ENCODE measurements around the gene TOX2.

The TOX2 gene

GRCh38 chr20:43974695-43975094 lies 60.0 kb downstream of the TOX2 start:
- Histone ChIP-seq H3K9me3 (ENCODE audit: control insufficient read depth, low read length) (no peaks in the 10 kb centered on the region), H3K4me1 (ENCODE audit: control insufficient read depth, insufficient read depth, low read length, poor library complexity, severe bottlenecking) (no peaks in the 10 kb centered on the region), H3K36me3 (ENCODE audit: control insufficient read depth, insufficient read depth, low read length) (no peaks in the 10 kb centered on the region), H3K4me3 (ENCODE audit: insufficient read depth, low read depth, low read length, poor library complexity, severe bottlenecking) (no peak overlapping the region), H3K27me3 (replicated peaks; ENCODE audit: control insufficient read depth, insufficient read depth, low read length, poor library complexity, severe bottlenecking) (no peaks in the 10 kb centered on the region), H3K27ac (ENCODE audit: insufficient read depth, low read length, poor library complexity, severe bottlenecking) (no peak overlapping the region)
- no peak for DNase-seq

GRCh38 chr20:43975096-43975768 lies 60.6 kb downstream of the TOX2 start:
- no peak overlapping the region for H3K4me3 ChIP-seq (ENCODE audit: insufficient read depth, low read depth, low read length, poor library complexity, severe bottlenecking)
- H3K9me3 ChIP-seq (ENCODE audit: control insufficient read depth, low read length), result no peaks in the 10 kb centered on the region
- no peaks in the 10 kb centered on the region for H3K27me3 ChIP-seq (replicated peaks; ENCODE audit: control insufficient read depth, insufficient read depth, low read length, poor library complexity, severe bottlenecking)
- no peaks in the 10 kb centered on the region for H3K4me1 ChIP-seq (ENCODE audit: control insufficient read depth, insufficient read depth, low read length, poor library complexity, severe bottlenecking)
- no peaks in the 10 kb centered on the region for H3K36me3 ChIP-seq (ENCODE audit: control insufficient read depth, insufficient read depth, low read length)
- H3K27ac ChIP-seq (ENCODE audit: insufficient read depth, low read length, poor library complexity, severe bottlenecking), result no peak overlapping the region
- no peak for DNase-seq

DNA sequence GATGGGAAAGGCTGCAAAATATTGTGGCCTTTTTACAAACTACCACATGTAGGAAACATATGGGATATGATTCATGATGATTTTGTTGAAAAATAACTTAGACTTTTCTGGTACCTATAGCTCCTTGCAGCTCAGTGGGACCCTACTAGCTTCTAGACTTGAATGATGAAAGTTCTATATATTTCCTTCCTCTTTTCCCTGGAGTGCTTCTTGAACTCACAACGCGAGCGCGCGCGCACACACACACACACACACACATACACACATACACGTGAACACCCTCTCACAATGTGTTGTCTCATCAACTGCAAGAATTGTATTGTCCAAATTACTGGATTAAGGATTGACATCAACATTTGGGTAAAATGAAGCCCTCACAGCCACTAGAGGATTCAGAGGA lies 61.9 kb downstream of the TOX2 start:
- no peaks in the 10 kb centered on the region for H3K36me3 ChIP-seq (ENCODE audit: control insufficient read depth, insufficient read depth, low read length)

DNA sequence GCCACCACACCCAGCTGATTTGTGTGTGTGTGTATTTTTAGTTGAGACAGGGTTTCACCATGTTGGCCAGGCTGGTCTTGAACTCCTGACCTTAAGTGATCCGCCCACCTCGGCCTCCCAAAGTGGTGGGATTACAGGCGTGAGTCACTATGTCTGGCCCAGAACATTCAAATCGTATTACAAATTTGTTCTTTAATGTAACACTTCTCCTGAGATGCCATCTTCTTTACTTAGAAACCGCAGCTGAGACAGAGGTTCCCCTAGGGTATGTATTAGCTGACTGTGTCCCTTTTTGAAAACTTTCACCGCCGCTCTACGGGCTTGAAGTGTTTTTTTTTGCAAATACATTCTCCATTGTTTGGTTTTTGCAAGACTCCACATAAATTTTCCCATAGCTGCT lies 62.6 kb downstream of the TOX2 start:
- Histone ChIP-seq H3K4me3 (ENCODE audit: insufficient read depth, low read depth, low read length, poor library complexity, severe bottlenecking) (no peak overlapping the region), H3K27ac (ENCODE audit: insufficient read depth, low read length, poor library complexity, severe bottlenecking) (no peak overlapping the region), H3K36me3 (ENCODE audit: control insufficient read depth, insufficient read depth, low read length) (no peaks in the 10 kb centered on the region), H3K9me3 (ENCODE audit: control insufficient read depth, low read length) (no peaks in the 10 kb centered on the region), H3K4me1 (ENCODE audit: control insufficient read depth, insufficient read depth, low read length, poor library complexity, severe bottlenecking) (no peaks in the 10 kb centered on the region), H3K27me3 (replicated peaks; ENCODE audit: control insufficient read depth, insufficient read depth, low read length, poor library complexity, severe bottlenecking) (no peaks in the 10 kb centered on the region)
- DNase-seq, result no peak

More for the DNA sequence above, 61.9 kb downstream of the TOX2 start:
- H3K4me1 ChIP-seq (ENCODE audit: control insufficient read depth, insufficient read depth, low read length, poor library complexity, severe bottlenecking), result no peaks in the 10 kb centered on the region
- no peaks in the 10 kb centered on the region for H3K27me3 ChIP-seq (replicated peaks; ENCODE audit: control insufficient read depth, insufficient read depth, low read length, poor library complexity, severe bottlenecking)
- H3K27ac ChIP-seq (ENCODE audit: insufficient read depth, low read length, poor library complexity, severe bottlenecking), result no peak overlapping the region
- no peak for DNase-seq
- H3K9me3 ChIP-seq (ENCODE audit: control insufficient read depth, low read length), result no peaks in the 10 kb centered on the region
- no peak overlapping the region for H3K4me3 ChIP-seq (ENCODE audit: insufficient read depth, low read depth, low read length, poor library complexity, severe bottlenecking)

DNA sequence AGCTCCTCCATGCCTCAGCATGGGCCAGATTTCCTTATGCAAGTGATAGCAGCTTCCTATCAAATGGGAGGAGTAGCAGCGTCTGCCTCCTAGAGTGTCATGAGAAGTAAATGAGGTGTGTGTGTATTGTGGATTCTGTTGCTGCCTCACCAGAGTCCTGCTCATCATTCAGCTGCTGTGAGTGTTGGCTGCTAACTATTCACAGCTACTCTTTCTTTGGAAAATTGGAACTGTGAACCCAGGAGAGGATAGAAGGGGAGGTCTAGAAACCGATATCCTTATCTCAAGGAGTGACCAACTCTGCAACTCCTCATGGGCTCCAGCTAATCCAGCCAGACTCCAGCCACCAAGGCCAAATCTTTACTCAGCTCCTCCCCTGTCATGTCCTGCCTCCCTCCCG lies 63.3 kb downstream of the TOX2 start:
- Histone ChIP-seq H3K36me3 (ENCODE audit: control insufficient read depth, insufficient read depth, low read length) (no peaks in the 10 kb centered on the region), H3K4me1 (ENCODE audit: control insufficient read depth, insufficient read depth, low read length, poor library complexity, severe bottlenecking) (no peaks in the 10 kb centered on the region), H3K9me3 (ENCODE audit: control insufficient read depth, low read length) (no peaks in the 10 kb centered on the region), H3K4me3 (ENCODE audit: insufficient read depth, low read depth, low read length, poor library complexity, severe bottlenecking) (no peak overlapping the region), H3K27me3 (replicated peaks; ENCODE audit: control insufficient read depth, insufficient read depth, low read length, poor library complexity, severe bottlenecking) (no peaks in the 10 kb centered on the region), H3K27ac (ENCODE audit: insufficient read depth, low read length, poor library complexity, severe bottlenecking) (no peak overlapping the region)
- DNase-seq, result no peak

DNA sequence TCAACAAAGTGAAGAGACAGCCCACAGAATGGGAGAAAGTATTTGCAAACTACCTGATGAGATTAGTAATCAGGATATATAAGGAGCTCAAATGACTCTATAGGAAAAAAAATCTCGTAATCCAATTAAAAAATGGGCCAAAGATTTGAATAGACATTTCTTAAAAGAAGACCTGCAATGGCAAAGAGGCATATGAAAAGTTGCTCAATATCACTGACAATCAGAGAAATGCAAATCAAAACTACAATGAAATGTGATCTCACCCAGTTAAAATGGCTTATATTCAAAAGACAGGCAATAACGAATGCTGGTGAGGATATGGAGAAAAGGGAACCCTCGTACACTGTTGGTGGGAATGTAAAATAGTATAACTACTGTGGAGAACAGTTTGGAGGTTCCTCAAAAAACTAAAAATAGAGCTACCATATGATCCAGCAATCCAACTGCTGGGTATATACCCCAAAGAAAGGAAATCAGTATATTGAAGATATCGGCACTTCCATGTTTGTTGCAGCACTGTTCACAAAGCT lies 65.0 kb downstream of the TOX2 start:
- H3K27ac ChIP-seq (ENCODE audit: insufficient read depth, low read length, poor library complexity, severe bottlenecking), result no peak overlapping the region
- no peaks in the 10 kb centered on the region for H3K4me1 ChIP-seq (ENCODE audit: control insufficient read depth, insufficient read depth, low read length, poor library complexity, severe bottlenecking)
- no peak for DNase-seq
- H3K36me3 ChIP-seq (ENCODE audit: control insufficient read depth, insufficient read depth, low read length), result no peaks in the 10 kb centered on the region
- no peaks in the 10 kb centered on the region for H3K27me3 ChIP-seq (replicated peaks; ENCODE audit: control insufficient read depth, insufficient read depth, low read length, poor library complexity, severe bottlenecking)
- H3K9me3 ChIP-seq (ENCODE audit: control insufficient read depth, low read length), result no peaks in the 10 kb centered on the region
- no peak overlapping the region for H3K4me3 ChIP-seq (ENCODE audit: insufficient read depth, low read depth, low read length, poor library complexity, severe bottlenecking)

DNA sequence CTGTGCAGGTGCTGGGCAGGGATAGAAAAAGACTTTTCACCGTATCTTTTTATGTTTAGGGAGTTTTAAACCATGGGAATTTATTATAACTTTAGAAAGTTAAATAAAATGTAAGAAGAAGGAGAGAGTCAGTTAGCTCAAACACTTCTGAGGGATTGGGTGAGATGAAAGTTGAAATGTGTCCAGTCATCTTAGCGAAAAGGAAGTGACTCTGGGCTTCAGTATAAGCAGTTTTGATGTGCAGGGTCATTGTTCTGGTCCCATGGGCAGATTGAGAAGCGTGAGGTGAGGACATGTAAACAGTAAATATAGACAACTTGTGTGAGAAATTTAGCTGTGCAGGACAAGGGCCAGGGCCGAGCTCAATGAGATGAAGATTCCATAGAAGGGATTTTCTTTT lies 66.9 kb downstream of the TOX2 start:
- H3K4me1 ChIP-seq (ENCODE audit: control insufficient read depth, insufficient read depth, low read length, poor library complexity, severe bottlenecking), result no peaks in the 10 kb centered on the region
- no peak for DNase-seq
- H3K4me3 ChIP-seq (ENCODE audit: insufficient read depth, low read depth, low read length, poor library complexity, severe bottlenecking), result no peak overlapping the region
- H3K9me3 ChIP-seq (ENCODE audit: control insufficient read depth, low read length), result no peaks in the 10 kb centered on the region
- no peak overlapping the region for H3K27ac ChIP-seq (ENCODE audit: insufficient read depth, low read length, poor library complexity, severe bottlenecking)
- H3K27me3 ChIP-seq (replicated peaks; ENCODE audit: control insufficient read depth, insufficient read depth, low read length, poor library complexity, severe bottlenecking), result no peaks in the 10 kb centered on the region
- no peaks in the 10 kb centered on the region for H3K36me3 ChIP-seq (ENCODE audit: control insufficient read depth, insufficient read depth, low read length)

DNA sequence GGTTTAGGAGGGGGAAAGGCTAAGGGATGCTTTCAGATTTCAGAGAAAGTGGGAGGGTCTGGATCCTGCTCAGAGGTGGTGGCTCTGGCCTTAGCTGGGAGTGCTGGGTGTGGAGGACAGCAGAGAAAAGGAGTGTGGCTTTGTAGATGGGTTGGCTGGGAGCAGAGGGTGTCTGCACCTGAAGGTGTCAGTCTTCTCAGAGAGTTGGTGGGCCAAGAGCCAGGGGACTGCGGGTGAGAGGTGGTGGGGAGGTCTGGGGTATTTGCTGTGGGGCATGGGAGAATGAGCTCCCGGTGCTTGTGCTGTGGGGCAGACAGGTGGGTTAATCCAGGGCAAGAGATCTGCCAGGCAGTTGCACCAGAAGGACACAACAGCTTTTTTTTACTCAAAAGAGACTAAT lies 67.4 kb downstream of the TOX2 start:
- Histone ChIP-seq H3K9me3 (ENCODE audit: control insufficient read depth, low read length) (no peaks in the 10 kb centered on the region), H3K36me3 (ENCODE audit: control insufficient read depth, insufficient read depth, low read length) (no peaks in the 10 kb centered on the region), H3K27me3 (replicated peaks; ENCODE audit: control insufficient read depth, insufficient read depth, low read length, poor library complexity, severe bottlenecking) (no peaks in the 10 kb centered on the region), H3K4me1 (ENCODE audit: control insufficient read depth, insufficient read depth, low read length, poor library complexity, severe bottlenecking) (no peaks in the 10 kb centered on the region), H3K27ac (ENCODE audit: insufficient read depth, low read length, poor library complexity, severe bottlenecking) (no peak overlapping the region), H3K4me3 (ENCODE audit: insufficient read depth, low read depth, low read length, poor library complexity, severe bottlenecking) (no peak overlapping the region)
- no peak for DNase-seq

DNA sequence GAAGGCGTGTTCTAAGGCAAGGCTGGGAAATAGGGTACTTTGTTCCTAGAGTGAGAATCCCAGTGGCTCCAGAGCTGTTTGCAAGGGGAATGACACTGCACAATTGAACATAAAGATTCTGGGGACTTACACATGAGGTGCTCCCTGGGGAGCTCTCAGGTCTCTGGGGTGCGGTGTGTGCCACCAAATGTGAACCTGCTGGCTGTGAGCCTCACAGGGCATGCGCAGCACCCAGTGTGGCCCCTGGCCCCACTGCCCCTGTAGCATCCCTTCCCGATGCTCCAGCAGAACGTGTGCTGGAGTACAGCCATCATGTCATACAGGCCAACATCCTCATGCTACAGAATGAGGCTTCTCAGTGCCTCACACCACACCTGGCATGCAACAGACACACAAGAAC lies 68.2 kb downstream of the TOX2 start:
- no peak overlapping the region for H3K4me3 ChIP-seq (ENCODE audit: insufficient read depth, low read depth, low read length, poor library complexity, severe bottlenecking)

DNA sequence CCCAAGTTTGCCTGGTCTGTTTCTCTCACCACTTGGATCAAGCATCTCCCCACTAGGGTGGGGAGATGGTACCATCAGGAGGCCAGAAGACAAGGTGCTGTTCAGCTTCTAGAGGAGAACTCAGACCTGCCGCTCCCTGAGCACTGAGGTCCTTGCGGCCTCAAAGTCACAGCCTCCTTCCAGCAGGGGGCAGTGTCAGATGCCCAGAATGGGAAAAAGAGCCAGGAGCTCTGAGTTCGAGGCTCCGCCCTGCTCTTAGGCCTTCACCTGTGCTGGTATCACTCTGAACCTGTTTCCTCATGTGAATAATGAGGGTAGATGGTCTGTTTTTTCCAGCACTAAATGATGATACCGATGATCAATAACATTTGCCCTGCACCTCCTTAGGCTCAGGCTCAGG lies 68.7 kb downstream of the TOX2 start:
- H3K4me3 ChIP-seq (ENCODE audit: insufficient read depth, low read depth, low read length, poor library complexity, severe bottlenecking), result no peak overlapping the region
- H3K36me3 ChIP-seq (ENCODE audit: control insufficient read depth, insufficient read depth, low read length), result no peaks in the 10 kb centered on the region
- H3K27me3 ChIP-seq (replicated peaks; ENCODE audit: control insufficient read depth, insufficient read depth, low read length, poor library complexity, severe bottlenecking), result no peaks in the 10 kb centered on the region
- no peak overlapping the region for H3K27ac ChIP-seq (ENCODE audit: insufficient read depth, low read length, poor library complexity, severe bottlenecking)
- peak in 1 of 3 donors; percentile 7 for DNase-seq
- no peaks in the 10 kb centered on the region for H3K4me1 ChIP-seq (ENCODE audit: control insufficient read depth, insufficient read depth, low read length, poor library complexity, severe bottlenecking)
- no peaks in the 10 kb centered on the region for H3K9me3 ChIP-seq (ENCODE audit: control insufficient read depth, low read length)

More for the DNA sequence above, 68.2 kb downstream of the TOX2 start:
- no peak overlapping the region for H3K27ac ChIP-seq (ENCODE audit: insufficient read depth, low read length, poor library complexity, severe bottlenecking)
- H3K27me3 ChIP-seq (replicated peaks; ENCODE audit: control insufficient read depth, insufficient read depth, low read length, poor library complexity, severe bottlenecking), result no peaks in the 10 kb centered on the region
- H3K36me3 ChIP-seq (ENCODE audit: control insufficient read depth, insufficient read depth, low read length), result no peaks in the 10 kb centered on the region
- DNase-seq, result no peak
- no peaks in the 10 kb centered on the region for H3K9me3 ChIP-seq (ENCODE audit: control insufficient read depth, low read length)
- no peaks in the 10 kb centered on the region for H3K4me1 ChIP-seq (ENCODE audit: control insufficient read depth, insufficient read depth, low read length, poor library complexity, severe bottlenecking)
